ENCODE data around the gene GP2.

DNA sequence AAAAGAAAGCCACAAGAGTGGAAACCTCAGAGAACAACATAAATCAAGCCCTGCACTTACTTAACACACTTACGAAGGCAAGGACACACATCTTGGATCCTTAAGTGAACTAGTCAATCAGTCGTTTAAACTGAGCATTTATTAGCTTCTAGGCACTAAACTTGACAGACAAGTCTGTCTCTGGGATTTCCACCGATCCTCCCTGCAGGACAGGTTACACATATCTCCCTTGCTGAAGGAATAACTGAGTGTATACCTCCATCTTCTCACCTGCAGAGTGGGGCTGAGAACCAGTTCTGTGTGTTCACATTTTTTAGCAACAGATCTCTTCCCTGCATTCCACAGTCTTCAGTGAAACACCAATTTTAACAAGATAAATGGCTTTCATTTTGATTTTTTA is 8.9 kb downstream of the GP2 start:
- TF ChIP-seq, protein P1, sequence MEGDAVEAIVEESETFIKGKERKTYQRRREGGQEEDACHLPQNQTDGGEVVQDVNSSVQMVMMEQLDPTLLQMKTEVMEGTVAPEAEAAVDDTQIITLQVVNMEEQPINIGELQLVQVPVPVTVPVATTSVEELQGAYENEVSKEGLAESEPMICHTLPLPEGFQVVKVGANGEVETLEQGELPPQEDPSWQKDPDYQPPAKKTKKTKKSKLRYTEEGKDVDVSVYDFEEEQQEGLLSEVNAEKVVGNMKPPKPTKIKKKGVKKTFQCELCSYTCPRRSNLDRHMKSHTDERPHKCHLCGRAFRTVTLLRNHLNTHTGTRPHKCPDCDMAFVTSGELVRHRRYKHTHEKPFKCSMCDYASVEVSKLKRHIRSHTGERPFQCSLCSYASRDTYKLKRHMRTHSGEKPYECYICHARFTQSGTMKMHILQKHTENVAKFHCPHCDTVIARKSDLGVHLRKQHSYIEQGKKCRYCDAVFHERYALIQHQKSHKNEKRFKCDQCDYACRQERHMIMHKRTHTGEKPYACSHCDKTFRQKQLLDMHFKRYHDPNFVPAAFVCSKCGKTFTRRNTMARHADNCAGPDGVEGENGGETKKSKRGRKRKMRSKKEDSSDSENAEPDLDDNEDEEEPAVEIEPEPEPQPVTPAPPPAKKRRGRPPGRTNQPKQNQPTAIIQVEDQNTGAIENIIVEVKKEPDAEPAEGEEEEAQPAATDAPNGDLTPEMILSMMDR (IDR thresholded peaks at IDR 0.05; ENCODE audit: low read length): no peak
- TF ChIP-seq EZH2 (IDR thresholded peaks at IDR 0.05; ENCODE audit: borderline replicate concordance, low read length): no peak

Data from OCI-LY1 (cell line).